ENCODE measurements around the gene CECR2. TPM values are rescaled to one million over a fixed set of nuclear protein-coding genes. Genes with fewer than 3 reads are reported as not detected.

The CECR2 gene
- total RNA-seq, 4 donors from 2014 or later = 1.1 to 2.1 (median 1.3) TPM

DNA sequence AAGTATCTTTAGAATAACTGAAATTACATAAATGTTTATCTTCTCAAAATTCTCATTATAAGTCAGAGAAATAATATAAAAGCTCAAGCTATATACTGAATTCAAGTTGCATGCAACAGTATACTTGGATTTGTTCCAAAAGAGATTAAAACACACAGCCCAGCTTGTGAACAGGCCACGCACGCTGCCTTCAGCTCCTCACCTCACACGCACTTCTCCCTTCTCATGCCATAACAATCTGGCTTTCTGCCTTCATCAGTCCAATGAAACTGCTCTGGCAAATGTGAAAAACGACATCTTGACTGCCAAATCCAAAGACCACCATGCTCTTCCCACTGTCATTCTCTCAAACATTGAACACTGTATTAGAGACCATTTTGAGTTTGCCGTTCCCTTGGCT is 237.2 kb downstream of the CECR2 start:
- 36% methylated on average over 5 of the region's 5 CpGs for WGBS
- TF ChIP-seq, protein P1, sequence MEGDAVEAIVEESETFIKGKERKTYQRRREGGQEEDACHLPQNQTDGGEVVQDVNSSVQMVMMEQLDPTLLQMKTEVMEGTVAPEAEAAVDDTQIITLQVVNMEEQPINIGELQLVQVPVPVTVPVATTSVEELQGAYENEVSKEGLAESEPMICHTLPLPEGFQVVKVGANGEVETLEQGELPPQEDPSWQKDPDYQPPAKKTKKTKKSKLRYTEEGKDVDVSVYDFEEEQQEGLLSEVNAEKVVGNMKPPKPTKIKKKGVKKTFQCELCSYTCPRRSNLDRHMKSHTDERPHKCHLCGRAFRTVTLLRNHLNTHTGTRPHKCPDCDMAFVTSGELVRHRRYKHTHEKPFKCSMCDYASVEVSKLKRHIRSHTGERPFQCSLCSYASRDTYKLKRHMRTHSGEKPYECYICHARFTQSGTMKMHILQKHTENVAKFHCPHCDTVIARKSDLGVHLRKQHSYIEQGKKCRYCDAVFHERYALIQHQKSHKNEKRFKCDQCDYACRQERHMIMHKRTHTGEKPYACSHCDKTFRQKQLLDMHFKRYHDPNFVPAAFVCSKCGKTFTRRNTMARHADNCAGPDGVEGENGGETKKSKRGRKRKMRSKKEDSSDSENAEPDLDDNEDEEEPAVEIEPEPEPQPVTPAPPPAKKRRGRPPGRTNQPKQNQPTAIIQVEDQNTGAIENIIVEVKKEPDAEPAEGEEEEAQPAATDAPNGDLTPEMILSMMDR (IDR thresholded peaks at IDR 0.05) = no peak
- peak in 1 of 2 donors; percentile 36 for TF ChIP-seq POLR2AphosphoS5 (IDR thresholded peaks at IDR 0.05)
- no peak for TF ChIP-seq EP300 (IDR thresholded peaks at IDR 0.05)
- TF ChIP-seq POLR2A (IDR thresholded peaks at IDR 0.05; ENCODE audit: low read depth) = no peak
- peak overlapping the region; percentile 24 to 69 (median 54) for H3K27ac ChIP-seq (replicated peaks in 1 of 4)
- no peak for DNase-seq (ENCODE audit: extremely low spot score)
- intact Hi-C loops (cut with DNase I) = no loop called here
- peaks cover 14 to 22% (median 20%) of the 10 kb centered on the region in 4 donors for H3K4me1 ChIP-seq
- H3K4me3 ChIP-seq = no peak overlapping the region
- no peaks in the 10 kb centered on the region for H3K27me3 ChIP-seq
- no peaks in the 10 kb centered on the region for H3K9me3 ChIP-seq
- peaks cover 2 to 34% (median 27%) of the 10 kb centered on the region in 4 donors for H3K36me3 ChIP-seq

Small RNA genes lying within 50 kb of the gene (small RNA-seq; reads per million reads assigned to genes)
- 0 reads per million in 3 donors for gene CECR9
- 0 reads per million in 3 donors for gene RN7SL843P

Other genes starting within 250 kb of the CECR2 start
- gene TMEM121B, start 248.1 kb upstream of the CECR2 start, total RNA-seq = under 1 TPM; 0.32 to 0.50 (median 0.41) TPM
- gene HDHD5, start 210.2 kb upstream of the CECR2 start, total RNA-seq = 10 to 100 TPM; 29.9 to 45.1 (median 38.8) TPM
- 10 to 100 TPM in 2 of 4 donors, 1 to 10 TPM in 2; 4.9 to 24.7 (median 9.2) TPM for gene ADA2, start 150.0 kb upstream of the CECR2 start, total RNA-seq
- gene SLC25A18, start 194.0 kb downstream of the CECR2 start, total RNA-seq = 1 to 10 TPM in 3 of 4 donors, under 1 TPM in 1; 0.42 to 2.8 (median 1.8) TPM